IPS-18c (cell line): Measurements from ENCODE around the gene OR2S2.
"Not testable (repeated sequence)": the region's sequence is repeated elsewhere in the genome, so short reads cannot be mapped to it uniquely, and the experiment has no call there.

Experiments used
- H3K4me3 ChIP-seq: 2 replicates; pipeline ENCODE4 v1.7.0; 2013; ENCODE audit warnings: low read depth, mild to moderate bottlenecking, low read length, moderate library complexity; ENCODE audit not compliant: insufficient read depth
- H3K9me3 ChIP-seq: one replicate; pipeline ENCODE4 v1.6.1; 2013; ENCODE audit warnings: mild to moderate bottlenecking, low read length, moderate library complexity; ENCODE audit not compliant: control insufficient read depth, insufficient read depth

OR2S2 gene

GRCh38 chr9:35920051-35920620 is 37.8 kb downstream of the OR2S2 start:
- Histone ChIP-seq H3K9me3 (no peaks in the 10 kb centered on the region), H3K4me3 (no peak overlapping the region)

GRCh38 chr9:35919212-35920008 is 38.5 kb downstream of the OR2S2 start:
- Histone ChIP-seq H3K9me3 (no peaks in the 10 kb centered on the region), H3K4me3 (no peak overlapping the region)

GRCh38 chr9:35918780-35919179 is 39.2 kb downstream of the OR2S2 start:
- Histone ChIP-seq H3K4me3 (no peak overlapping the region), H3K9me3 (no peaks in the 10 kb centered on the region)

GRCh38 chr9:35917261-35917660 is 40.7 kb downstream of the OR2S2 start:
- no peak overlapping the region for H3K4me3 ChIP-seq
- H3K9me3 ChIP-seq: no peaks in the 10 kb centered on the region

- no peaks in the 10 kb centered on the region for H3K9me3 ChIP-seq
- no peak overlapping the region for H3K4me3 ChIP-seq
Measured at GRCh38 chr9:35915681-35916294, 42.2 kb downstream of the OR2S2 start.

GRCh38 chr9:35914301-35914807 is 43.6 kb downstream of the OR2S2 start:
- H3K4me3 ChIP-seq: no peak overlapping the region
- H3K9me3 ChIP-seq: no peaks in the 10 kb centered on the region

- H3K9me3 ChIP-seq, H3K4me3 ChIP-seq: not testable (repeated sequence)
Measured at GRCh38 chr9:35913429-35913828, 44.5 kb downstream of the OR2S2 start.

- H3K9me3 ChIP-seq: no peaks in the 10 kb centered on the region
- no peak overlapping the region for H3K4me3 ChIP-seq
Measured at GRCh38 chr9:35912791-35913400, 45.1 kb downstream of the OR2S2 start.

- Histone ChIP-seq H3K4me3 (no peak overlapping the region), H3K9me3 (no peaks in the 10 kb centered on the region)
Measured at GRCh38 chr9:35911690-35912089, 46.3 kb downstream of the OR2S2 start.

- H3K4me3 ChIP-seq: no peak overlapping the region
- no peaks in the 10 kb centered on the region for H3K9me3 ChIP-seq
Measured at GRCh38 chr9:35910613-35911359, 47.2 kb downstream of the OR2S2 start.

GRCh38 chr9:35909687-35910612 is 48.0 kb downstream of the OR2S2 start:
- H3K9me3 ChIP-seq: no peaks in the 10 kb centered on the region
- no peak overlapping the region; the same call in 1 of the 2 replicates for H3K4me3 ChIP-seq

GRCh38 chr9:35909274-35909673 is 48.7 kb downstream of the OR2S2 start, which contains the start of gene SPAAR:
Gene SPAAR (plus strand): TSS chr9:35909490. CDS start chr9:35910464, 974 bp downstream.
- Histone ChIP-seq H3K4me3 (no peak within 1 kb of the TSS; the same call in 1 of the 2 replicates), H3K9me3 (no peaks in the 10 kb centered on the region)

GRCh38 chr9:35908504-35909125 is 49.3 kb downstream of the OR2S2 start:
- H3K9me3 ChIP-seq: no peaks in the 10 kb centered on the region
- no peak overlapping the region; the same call in 1 of the 2 replicates for H3K4me3 ChIP-seq

GRCh38 chr9:35907711-35908503 is 50.0 kb downstream of the OR2S2 start:
- H3K9me3 ChIP-seq: no peaks in the 10 kb centered on the region
- H3K4me3 ChIP-seq: no peak overlapping the region
